Measurements from ENCODE around the gene RASD1.

RASD1 gene

DNA sequence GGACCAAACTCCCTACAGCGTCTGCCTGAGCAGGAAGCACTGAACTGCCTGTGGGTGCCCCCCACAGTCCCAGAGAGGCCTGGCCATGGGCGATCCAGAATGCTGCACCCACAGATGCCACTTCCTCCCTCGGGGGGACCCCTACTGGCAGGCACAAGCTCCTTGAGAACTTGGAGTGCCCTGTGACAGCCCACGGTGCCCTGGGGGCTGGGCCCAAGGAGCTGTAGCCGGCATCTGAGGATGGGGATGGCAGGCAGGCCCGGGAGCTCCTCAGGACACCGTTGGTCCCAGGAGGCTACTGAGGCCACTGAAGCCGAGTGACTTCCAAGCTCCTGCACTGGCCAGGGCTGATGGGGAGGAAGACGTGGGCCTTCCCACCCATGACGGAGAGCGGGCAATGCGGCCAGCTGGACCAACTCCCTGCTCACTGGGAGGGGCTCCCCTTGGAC is 15.1 kb upstream of the RASD1 start:
- DNase-seq (ENCODE audit: low read depth in 3 of 3, low spot score in 1 of 3), result no peak

DNA sequence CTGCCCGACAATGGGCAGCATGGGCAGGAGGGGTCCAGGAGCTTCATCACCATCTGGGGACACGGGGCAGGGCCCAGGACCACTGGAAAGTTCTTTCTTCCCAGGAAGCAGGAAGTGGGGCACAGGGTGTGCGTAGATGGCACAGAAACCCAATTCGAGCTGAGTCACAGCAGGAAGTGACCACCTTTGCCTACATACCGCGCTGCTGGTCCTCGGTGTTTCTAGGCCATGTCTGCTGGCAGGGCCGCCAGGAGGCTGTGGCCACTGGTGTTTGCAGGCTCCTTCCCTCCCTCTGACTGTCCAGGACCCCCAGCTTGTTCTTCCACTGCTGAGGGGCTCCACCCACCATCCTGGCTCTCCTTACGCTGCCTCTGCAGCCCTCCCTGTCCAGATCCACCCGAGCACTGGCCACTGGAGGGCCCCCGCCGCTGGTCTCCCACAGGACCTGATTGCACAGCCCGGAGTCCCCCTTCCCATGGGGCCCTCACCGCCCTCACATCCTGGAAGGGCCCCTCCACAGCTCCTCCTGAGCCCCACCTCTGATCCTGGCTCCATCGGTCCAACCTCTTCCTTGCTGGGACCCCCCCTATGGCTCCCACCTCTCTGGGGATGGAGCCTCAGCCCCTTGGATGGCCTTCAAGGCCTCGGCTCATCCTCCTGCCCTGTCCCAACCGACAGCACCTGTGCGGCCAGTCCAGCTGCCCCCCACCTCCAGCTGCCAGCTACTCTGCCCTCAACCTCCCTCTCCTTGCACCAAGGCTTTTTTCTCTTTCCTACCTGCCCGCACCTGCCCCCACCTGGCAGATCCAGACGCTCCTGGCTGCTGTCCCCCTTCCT is 14.5 kb upstream of the RASD1 start:
- DNase-seq (ENCODE audit: low read depth in 3 of 3, low spot score in 1 of 3), result no peak

DNA sequence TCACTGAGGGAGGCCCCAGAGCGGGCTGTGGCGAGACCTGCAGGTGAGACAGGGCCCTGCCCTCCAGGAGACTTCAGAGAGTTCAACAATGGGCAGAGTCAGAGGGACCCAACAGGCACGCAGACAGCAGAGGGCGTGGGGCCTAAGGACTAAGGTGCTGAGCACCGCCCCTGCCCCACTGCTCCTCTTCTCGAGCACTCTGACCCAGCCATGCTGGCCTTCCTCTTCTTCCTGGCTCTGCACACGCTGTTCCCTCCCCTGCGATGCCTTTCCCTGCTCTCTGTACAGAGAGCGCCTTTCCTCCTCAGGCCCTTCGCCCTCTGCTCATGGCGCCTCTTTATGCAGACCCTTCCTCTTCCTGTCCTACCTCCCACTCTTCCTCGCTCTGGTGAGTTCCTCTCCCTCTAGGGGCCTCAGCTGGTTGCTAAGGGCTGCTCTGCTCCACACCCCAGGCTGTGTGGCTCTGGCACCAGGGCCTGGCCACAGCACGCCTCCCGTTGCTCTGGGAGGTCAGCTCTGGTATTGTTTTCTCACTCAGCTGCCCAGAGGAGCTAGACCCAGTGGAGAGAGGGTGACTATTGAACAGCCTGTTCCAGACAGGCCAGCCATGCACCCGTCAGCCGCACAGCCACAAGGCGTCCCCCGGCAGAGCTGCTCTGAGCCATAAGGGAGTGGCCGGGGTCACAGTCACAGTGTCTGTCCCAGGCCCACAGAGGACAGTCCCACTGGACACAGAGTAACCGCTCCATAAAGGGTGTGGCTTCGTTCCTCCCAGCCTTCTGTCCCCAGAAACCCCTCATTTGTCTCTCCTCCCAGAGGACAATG is 13.6 kb upstream of the RASD1 start:
- no peak for DNase-seq (ENCODE audit: low read depth in 3 of 3, low spot score in 1 of 3)

DNA sequence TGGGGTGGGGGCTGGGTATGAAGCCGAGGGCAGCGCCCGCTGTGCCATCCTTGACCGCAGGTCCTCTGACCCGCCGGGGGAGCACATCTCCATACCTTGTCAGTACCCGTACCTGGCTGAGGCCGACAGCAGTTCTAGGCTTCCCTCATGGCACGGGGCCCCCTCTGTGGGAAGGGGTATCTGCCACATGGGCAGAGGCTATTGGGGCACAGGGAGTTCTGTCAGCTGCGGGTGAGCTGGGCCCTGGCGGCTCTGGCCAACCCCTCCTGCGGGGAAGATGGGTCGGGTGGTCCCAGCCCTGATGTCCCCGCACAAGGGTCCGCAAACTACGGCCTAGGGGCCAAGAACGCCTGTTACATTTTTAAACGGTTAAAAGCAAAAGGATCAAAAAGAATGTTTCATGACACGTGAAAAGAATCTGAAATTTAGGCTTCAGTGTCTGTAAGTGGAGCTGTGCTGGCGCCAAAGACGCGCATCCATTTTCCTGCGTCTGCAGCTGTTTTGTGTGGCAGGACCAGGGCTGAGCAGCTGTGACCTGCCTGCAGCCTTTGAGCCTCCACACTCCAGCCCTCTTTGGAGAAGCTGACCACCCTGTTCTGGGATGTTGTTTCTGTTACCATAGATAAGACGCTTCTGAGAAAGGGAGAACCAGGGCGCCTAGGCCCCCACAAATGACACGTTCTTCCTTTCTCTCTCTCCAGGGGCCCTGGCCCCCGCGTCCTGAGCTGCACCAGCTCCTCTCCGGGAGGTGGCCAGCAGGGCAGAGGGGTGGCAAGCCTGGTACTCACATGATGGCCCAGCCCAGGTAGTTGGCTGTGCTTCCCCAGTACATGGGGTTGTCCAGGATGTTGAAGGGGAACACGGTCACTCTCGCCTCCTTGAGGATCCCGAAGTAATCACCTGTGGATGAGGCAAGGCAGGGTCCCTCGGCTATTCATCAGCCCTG is 12.7 kb upstream of the RASD1 start:
- DNase-seq (ENCODE audit: low read depth in 3 of 3, low spot score in 1 of 3), result no peak

DNA sequence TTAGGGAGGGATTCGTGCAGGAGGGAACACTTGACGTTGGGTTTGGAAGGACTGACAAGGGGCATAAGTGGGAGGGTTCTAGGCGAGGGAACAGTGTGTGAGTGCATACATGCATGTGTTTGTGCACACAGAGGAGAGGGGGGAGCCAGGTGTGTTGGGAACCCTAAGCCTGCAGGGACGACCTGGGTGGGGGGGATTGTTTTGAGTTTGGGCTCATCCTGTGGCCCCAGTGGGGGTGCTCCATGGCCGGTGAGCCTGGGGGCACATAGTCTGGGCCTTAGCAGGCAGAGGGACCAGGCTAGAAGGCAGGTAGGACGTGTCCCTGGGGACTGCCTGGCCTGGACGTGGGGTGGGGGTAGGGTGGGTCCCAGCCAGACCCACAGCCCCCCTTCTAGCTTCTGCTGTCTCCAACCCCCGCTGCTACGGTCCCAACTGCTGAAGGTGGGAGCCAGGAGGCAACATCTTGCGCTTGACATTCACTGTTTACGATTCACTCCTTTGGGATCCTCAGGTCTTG is 11.9 kb upstream of the RASD1 start:
- no peak for DNase-seq (ENCODE audit: low read depth in 3 of 3, low spot score in 1 of 3)

DNA sequence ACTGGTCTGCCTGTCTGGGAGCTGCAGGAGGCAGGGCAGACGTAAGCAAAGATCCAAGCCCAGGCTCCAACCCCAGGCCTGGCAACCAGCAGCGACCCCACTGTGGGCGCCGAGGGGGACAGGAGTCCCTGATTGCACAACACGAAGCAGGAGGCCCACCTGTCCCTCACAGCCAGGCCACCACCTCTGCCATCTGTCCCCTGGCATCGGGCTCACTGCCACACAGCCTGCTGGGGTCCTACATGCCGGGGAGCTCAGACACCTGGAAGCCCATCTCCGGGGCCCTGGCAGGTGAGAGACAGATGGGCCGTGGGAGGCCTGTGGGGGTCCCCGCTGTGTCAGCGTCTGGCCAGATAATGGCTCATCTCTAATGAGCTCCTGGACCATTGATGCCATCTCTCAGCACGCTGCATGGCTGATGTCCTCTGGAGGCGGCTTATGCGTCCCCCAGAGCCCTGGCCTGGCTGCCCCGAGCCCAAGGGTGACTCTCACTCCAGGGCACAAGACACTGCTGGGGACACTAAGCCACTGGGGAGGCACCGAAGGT is 11.3 kb upstream of the RASD1 start:
- DNase-seq (ENCODE audit: low read depth in 3 of 3, low spot score in 1 of 3), result no peak

DNA sequence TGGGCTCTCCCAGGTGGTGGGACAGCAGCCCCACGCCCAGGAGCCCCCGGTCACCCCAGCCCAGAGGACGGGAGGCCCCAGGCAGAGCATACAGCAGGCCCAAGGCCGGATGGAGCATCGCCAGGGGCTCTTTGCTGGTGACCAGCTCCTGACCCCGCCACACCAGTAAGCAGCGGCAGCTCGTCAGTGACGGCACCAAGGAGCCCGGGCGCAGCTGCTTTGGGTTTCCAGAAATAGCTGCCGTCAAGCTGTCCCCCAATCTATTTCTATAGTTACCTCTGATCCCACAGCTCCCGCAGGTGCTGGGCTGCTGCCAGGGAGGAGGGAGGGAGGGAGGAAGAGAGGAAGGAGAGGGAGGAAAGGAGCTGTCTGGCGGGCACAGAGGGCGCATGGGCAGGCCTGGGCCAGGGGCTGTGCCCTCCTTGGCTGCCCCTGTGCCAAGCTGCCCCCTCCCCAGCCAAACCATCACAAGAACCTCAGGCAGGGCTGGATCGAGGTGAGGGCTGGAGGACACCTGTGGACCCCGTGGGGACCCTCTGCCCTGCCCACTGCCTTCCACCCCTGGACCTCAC is 10.8 kb upstream of the RASD1 start:
- no peak for DNase-seq (ENCODE audit: low read depth in 3 of 3, low spot score in 1 of 3)

DNA sequence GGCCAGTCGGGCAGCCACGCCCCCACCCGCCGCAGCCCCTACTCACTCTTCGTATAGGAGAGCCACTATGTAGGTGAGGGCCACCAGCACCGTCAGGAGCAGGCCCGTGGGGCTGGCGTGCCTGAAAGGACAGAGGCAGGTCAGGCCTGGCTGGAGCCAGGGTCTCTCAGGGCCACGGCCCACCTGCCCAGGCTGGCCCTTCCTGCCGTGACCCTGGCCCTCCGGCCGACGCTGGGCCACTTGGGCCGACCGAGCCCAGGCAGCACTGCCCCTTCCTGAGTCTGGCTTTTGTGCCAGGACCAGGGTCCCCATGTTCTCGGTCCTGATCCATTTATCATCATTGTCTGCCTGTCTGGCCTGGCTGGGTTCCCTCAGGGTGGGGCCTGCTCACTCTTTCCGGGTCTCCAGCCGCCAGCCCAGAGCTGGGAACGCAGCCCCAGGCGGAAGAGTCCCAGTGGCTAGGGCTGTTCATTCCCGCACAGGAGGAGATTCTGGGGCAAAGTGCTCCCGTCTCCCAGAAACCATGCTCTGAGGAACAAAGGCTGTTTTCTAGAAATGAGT is 10.1 kb upstream of the RASD1 start:
- DNase-seq (ENCODE audit: low read depth in 3 of 3, low spot score in 1 of 3), result no peak

DNA sequence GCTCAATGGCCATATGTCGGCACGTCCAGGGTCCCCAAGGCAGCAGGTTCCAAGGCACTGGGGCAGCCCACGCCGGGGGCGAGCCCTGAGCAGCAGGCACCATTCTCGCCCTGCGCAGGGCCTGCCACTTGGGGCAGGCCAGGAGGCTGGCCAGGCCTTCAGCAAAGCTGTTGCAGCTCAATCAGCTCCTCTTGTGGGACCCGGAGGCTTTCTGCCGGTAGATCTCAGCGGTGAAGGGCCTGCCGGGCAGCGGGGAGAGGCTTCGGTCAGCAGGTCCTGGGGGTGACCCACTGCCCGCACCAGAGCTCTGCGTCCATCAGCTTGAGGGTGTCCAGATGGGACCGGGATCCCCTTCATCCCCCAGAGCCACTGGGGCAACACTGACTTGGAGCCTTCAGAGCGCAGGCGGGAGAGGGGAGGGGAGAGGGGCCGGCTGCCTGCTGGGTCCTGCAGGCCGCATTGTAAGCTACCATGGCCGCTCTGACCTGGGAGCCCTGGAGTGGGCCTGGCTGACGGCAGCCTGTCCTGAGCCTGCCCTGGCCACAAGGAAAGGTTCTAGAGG is 9.5 kb upstream of the RASD1 start:
- DNase-seq (ENCODE audit: low read depth in 3 of 3, low spot score in 1 of 3), result no peak

DNA sequence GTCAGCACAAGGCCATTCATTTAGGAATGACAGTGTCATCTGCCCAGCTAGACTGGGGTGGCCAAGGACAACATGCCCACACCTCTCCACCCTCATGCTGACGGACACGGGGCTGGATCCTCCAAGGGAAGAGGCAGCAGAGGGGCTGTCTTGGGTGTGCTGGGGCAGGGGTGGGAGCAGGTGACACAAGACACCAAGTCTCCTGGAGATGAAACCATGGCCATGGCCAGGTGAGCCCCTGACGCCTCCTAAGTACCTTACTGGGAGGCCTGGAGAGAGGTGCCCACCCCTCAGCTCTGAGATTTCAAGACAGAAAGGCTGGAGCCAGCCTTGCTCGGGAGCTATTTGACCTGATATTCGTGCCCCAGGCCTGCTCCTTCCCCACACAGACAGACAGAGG is 9.0 kb upstream of the RASD1 start:
- DNase-seq (ENCODE audit: low read depth in 3 of 3, low spot score in 1 of 3), result no peak

DNA sequence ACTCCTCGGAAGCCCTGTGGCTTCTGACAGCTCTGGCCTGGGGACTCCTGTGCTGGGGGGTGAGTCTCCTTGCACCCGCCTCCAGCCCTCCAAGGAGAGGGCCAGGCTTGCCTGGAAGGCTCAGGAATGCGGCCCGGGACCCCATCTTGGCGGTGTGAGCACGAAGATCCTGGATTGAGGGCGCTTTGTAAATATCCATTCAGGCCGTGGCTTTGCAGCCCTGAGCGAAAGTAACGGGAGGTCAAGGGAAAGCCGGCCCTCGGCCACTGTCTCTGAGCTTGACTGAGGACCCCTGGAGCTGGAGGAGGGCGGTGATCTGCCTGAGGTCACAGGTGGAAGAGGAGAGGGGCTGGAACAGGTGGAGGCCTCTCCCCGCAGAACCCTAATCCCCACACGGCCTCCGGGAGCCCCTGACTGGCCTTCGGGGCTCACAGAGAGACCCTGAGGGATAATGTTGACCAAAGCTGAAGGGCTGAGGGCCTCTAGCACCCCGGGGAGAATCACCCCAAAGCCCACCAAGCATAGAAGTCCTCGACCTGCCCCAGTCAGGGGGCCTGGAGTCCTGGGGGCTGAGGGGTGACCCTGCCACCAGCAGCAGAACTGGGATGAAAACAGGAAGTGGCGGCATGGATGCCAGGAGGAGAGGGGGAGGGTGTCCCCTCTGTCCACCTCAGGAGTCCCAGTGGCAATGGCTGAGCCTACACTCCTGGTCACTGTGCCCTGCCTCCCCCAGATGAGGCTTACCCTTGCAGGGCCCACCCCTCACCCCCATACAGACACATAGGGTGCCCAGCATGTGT is 8.3 kb upstream of the RASD1 start:
- no peak for DNase-seq (ENCODE audit: low read depth in 3 of 3, low spot score in 1 of 3)

DNA sequence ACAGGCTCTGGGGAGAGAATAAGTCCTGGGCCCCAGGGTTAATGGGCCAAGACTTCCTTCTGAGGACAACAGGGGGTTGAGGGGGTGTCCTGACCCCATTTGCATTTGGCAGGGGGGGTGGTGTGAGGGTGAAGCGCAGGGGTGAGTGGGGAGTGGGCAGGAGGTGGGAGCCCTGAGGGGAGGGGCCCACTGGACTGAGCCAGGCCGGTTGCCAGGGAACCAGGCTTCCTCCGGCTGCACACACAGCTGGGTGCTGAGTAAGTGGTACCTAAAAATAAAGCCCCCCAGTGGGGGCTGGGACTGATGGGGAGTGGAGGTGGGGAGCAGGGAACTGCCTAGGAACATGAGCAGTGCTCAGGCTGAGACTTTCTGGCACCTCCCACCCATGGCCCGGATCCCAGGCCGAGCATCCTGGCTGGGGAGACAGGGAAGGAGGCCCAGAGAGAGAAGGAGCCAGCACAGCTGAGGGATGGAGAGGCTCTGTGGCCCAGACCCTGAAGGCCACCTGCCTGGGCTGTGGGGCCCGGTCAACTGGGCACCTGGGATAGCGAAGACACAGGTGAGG is 7.5 kb upstream of the RASD1 start:
- DNase-seq (ENCODE audit: low read depth in 3 of 3, low spot score in 1 of 3), result no peak

DNA sequence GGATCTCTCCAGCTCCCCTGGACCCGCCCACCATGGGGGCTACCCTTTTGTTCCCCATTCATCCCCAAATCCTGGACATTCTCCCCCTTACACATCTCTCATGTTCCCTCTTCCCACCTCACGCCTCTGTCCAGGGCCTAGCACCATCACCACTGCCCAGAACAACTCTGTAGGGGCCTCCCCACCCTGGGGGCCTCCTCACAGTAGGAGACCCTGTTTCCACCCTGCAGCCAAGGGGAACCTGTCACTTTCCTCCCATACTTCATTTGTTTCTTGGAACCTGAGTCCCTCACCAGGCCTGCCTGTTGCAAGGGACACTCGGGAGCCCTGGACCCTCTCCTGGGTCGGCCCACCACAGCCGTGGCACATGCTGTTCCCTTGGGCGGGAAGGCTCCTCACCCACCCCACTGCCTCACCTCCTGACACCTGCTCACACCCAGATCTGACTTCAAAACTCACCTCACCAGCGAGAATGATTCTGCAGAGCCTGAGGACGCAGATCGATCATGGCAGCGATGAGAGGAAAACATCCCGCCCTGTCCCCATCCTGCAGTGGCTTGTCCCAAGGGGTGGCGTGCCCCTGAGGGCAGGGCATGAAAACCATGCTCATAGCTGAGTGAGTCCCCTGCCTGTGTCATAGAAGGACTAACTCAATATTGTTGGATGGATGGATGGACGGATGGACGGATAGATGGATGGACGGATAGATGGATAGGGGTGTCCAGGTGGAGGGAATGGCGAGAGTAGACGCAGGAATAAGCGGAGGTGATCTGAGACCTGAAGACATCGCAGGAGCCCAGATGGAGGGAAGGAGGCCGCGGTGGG is 6.8 kb upstream of the RASD1 start:
- DNase-seq (ENCODE audit: low read depth in 3 of 3, low spot score in 1 of 3), result no peak

DNA sequence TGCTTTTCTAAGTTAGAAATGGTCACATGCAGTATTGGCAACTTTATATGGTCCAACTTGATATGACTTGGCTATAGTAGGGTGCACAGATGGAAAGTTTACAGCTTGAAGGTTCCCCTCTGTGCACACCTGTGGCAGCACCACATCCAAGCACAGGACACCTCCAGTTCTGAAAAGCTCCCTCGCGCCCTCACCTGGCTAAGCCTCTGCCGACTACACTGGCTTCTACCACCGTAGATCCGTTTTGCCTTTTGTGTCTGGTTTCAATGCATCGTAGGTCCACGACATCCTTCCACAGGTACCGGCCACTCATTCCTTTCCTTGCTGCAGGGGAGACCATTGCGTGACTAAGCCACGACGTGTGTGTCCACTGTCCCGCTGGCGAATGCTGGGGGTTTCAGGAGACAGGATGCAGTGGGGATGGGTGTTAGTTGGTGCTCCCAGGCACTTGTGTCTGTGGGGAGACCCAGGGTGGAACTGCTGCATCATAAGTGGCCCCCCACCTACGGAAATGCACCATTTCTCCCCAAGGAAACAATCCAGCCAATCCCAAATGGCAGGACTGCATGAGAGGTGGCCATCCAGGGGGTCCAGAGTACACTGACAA is 4.9 kb upstream of the RASD1 start:
- no peak for DNase-seq (ENCODE audit: low read depth in 3 of 3, low spot score in 1 of 3)

DNA sequence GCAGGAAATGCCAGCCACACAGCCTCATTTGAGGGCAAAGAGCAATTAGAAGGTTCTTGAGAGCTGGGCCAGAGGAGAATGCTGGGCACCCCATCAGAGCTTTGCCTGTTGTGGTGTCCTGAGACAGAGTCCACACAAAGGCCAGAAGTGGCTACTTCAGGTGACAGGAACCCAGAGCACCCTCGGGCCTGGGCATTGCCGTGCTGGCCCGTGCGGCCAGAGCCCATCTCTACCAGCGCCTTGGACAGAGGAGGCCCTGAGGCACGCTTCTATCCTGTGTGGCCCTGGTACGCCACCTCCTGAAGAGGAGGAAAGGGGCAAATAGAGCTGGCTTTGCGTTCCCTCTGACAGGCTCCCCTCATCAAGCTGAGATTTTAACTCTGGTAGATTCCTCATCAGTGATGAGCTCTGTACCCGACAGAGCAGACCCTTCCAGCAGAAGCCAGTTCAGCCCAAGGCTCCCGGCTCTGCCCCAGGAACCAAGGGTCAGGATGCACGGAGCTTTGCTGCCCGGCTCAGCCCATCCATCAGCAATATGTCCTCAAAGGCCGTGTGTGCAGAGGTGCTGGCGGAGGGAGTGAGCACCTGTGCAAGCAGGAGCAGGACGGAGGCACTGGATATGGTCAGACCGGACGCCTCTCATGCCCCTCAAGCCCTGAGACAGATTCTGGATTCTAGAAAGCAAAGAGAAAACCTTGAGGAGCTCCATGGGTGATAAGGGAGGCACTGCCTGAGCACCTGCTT is 3.4 kb upstream of the RASD1 start:
- DNase-seq (ENCODE audit: low read depth in 3 of 3, low spot score in 1 of 3), result no peak

DNA sequence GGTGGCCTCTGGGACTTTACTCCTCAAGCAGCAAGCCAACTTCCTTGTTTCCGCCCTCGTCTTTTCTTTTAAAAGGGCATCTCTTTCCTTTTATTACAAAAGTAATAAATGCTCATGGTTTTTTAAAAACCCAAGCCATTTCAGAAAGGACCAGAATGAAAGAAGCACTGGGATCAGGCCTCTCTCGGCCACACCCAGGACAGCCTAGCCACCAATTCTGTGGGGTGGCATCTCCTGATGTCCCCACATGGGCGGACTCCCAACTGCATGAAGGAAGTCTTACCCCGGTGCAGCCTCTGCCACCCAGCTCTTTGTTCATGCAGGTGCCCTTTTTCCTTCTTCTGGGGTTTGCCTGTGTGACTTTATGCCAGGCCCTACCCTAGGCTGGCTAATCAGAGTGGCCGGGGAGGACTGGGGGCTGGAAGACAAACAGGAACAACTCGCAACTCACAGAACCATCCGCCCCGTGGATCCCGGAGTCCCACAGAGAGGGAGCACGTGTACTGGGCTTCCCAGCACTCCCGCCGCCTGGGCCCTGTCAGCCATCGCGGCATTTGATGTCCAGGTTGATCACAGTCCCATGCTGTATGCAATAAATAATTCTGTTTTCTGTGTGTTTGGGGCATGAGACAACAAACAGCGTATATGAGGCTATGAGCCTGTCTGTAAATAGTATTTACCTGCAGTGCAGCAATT is 2.6 kb upstream of the RASD1 start:
- DNase-seq (ENCODE audit: low read depth in 3 of 3, low spot score in 1 of 3), result no peak

Measured in stimulated activated CD4-positive, alpha-beta T cell treated with anti-CD3 and anti-CD28 coated beads, TNF-alpha, amount 100 ng/mL, for 1 hour (primary cell).